HG02981 (cell line): ENCODE measurements around the gene MICOS13.
A peak's percentile ranks its signal among the peaks of the same experiment; 100 is the strongest.

Source experiments
- ATAC-seq: cut with Tn5 transposase; IDR thresholded peaks from one replicate; pipeline ENCODE4 v1.9.1; 2021; ENCODE audit warnings: mild to moderate bottlenecking, moderate library complexity; ENCODE audit not compliant: unreplicated experiment

The MICOS13 gene

GRCh38 chr19:5700455-5701092 is 20.3 kb upstream of the MICOS13 start:
- no peak for ATAC-seq

GRCh38 chr19:5698635-5699422 is 18.5 kb upstream of the MICOS13 start:
- ATAC-seq = no peak

- ATAC-seq = no peak
Observed at GRCh38 chr19:5697890-5698634, 17.7 kb upstream of the MICOS13 start.

- no peak for ATAC-seq
Observed at GRCh38 chr19:5697022-5697889, 16.9 kb upstream of the MICOS13 start.

GRCh38 chr19:5696196-5697021 is 16.1 kb upstream of the MICOS13 start:
- ATAC-seq = no peak

- no peak for ATAC-seq
Observed at GRCh38 chr19:5695649-5696195, 15.4 kb upstream of the MICOS13 start.

- ATAC-seq = no peak
Observed at GRCh38 chr19:5694956-5695648, 14.8 kb upstream of the MICOS13 start.

GRCh38 chr19:5694167-5694955 is 14.0 kb upstream of the MICOS13 start:
- no peak for ATAC-seq

- ATAC-seq = no peak
Observed at GRCh38 chr19:5693195-5694166, 13.2 kb upstream of the MICOS13 start.

- no peak for ATAC-seq
Observed at GRCh38 chr19:5692723-5693194, 12.4 kb upstream of the MICOS13 start.

GRCh38 chr19:5691822-5692722 is 11.8 kb upstream of the MICOS13 start:
- ATAC-seq = no peak

GRCh38 chr19:5690955-5691821 is 10.9 kb upstream of the MICOS13 start:
- ATAC-seq = no peak

GRCh38 chr19:5690125-5690954 is 10.0 kb upstream of the MICOS13 start, which contains the start of gene RPL36:
RPL36 (plus strand) TSS chr19:5690295; CDS start chr19:5690508, 213 bp downstream.
- peak; percentile 41 for ATAC-seq
